HUES64 (cell line): ENCODE data around the gene MXRA5.

Source experiments
- H3K27ac ChIP-seq: 2 replicates; pipeline ENCODE4 v1.7.0; 2013; ENCODE audit warnings: low read depth, low read length, inconsistent platforms
- H3K27me3 ChIP-seq: 2 replicates; pipeline ENCODE4 v1.6.1; 2013; ENCODE audit warnings: mild to moderate bottlenecking, low read length; ENCODE audit not compliant: insufficient read depth
- H3K36me3 ChIP-seq: 2 replicates; pipeline ENCODE4 v1.6.1; 2013; ENCODE audit warnings: mild to moderate bottlenecking, low read length; ENCODE audit not compliant: insufficient read depth
- H3K4me1 ChIP-seq: 2 replicates; pipeline ENCODE4 v1.6.1; 2013; ENCODE audit warnings: mild to moderate bottlenecking, low read length, moderate library complexity; ENCODE audit not compliant: insufficient read depth
- H3K4me3 ChIP-seq: 2 replicates; pipeline ENCODE4 v1.5.1; 2013; ENCODE audit warnings: mild to moderate bottlenecking, low read length, moderate library complexity
- H3K9ac ChIP-seq: 2 replicates; pipeline ENCODE4 v1.6.1; 2013; ENCODE audit warnings: mild to moderate bottlenecking, low read depth, low read length
- H3K9me3 ChIP-seq: 2 replicates; pipeline ENCODE4 v1.6.1; 2013; ENCODE audit warnings: low read depth, low read length; ENCODE audit not compliant: insufficient read depth
- WGBS: fragments of 150-250, 120-280 bp; methylation state at CpG from one replicate; pipeline ENCODE4 v1.1.7; 2013; ENCODE audit warnings: missing lambda C conversion rate; 5-methylcytosine and 5-hydroxymethylcytosine counted together

The MXRA5 gene

DNA sequence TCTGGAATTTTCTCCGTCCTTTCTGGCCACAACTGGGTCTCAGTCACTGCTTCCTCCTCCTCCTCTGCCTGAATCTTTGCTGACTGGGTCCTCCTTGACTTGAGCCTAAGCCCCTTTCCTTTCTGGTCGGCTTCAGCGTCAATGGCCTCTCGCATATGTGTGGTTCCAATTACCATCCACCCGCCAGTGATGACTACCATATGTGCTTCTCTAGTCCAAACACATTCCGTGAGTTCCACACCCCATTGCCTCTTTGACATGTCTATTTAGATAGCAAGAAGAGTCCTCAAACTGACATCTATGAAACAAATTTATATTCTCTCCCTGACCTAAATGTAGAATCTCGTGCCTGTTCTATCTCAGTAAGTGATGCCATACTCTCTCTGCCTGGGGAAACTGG lies 19.8 kb downstream of the MXRA5 start:
- Histone ChIP-seq H3K36me3 (no peaks in the 10 kb centered on the region), H3K4me3 (no peak overlapping the region), H3K9ac (no peak overlapping the region), H3K9me3 (no peaks in the 10 kb centered on the region), H3K27ac (no peak overlapping the region), H3K27me3 (no peaks in the 10 kb centered on the region), H3K4me1 (no peaks in the 10 kb centered on the region)
- WGBS: 88% methylated on average over 7 of the region's 7 CpGs

- Histone ChIP-seq H3K4me3 (no peak overlapping the region), H3K9me3 (no peaks in the 10 kb centered on the region), H3K36me3 (no peaks in the 10 kb centered on the region), H3K27ac (no peak overlapping the region), H3K9ac (no peak overlapping the region), H3K27me3 (no peaks in the 10 kb centered on the region), H3K4me1 (no peaks in the 10 kb centered on the region)
- 93% methylated on average over 5 of the region's 7 CpGs for WGBS
These were observed 25.9 kb downstream of the MXRA5 start for GRCh38 chrX:3320471-3321046.

DNA sequence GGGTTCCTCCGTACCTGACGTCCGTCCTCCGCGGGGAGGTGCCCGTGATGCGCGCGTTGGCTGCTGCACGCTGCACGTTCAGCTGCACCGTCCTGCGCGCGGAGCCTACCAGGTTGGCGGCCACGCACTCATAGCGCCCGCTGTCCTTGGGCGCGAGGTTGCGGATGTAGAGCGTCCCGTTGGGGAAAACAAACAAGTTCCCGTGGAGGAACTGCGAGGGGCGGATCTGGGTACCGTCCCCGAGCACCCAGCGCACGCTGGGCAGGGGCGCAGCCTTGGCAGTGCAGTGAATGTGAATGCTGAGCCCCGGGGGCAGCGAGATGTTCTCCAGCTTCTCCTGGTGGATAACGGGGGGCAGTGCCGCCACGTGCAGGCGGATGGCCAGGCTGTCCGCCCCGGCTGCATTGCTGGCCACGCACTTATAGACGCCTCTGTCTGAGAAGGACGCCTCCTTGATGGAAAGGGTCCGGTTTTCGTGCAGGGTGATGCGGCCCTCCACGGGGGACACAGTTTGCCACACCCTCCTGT lies 29.2 kb downstream of the MXRA5 start:
- no peaks in the 10 kb centered on the region for H3K4me1 ChIP-seq
- H3K27ac ChIP-seq: no peak overlapping the region
- H3K4me3 ChIP-seq: no peak overlapping the region
- WGBS: 96% methylated on average over 47 of the region's 47 CpGs
- no peaks in the 10 kb centered on the region for H3K27me3 ChIP-seq
- H3K9ac ChIP-seq: no peak overlapping the region
- H3K36me3 ChIP-seq: no peaks in the 10 kb centered on the region
- no peaks in the 10 kb centered on the region for H3K9me3 ChIP-seq

- Histone ChIP-seq H3K36me3 (no peaks in the 10 kb centered on the region), H3K27me3 (no peaks in the 10 kb centered on the region), H3K4me1 (no peaks in the 10 kb centered on the region), H3K4me3 (no peak overlapping the region), H3K9me3 (no peaks in the 10 kb centered on the region), H3K9ac (no peak overlapping the region), H3K27ac (no peak overlapping the region)
- WGBS: no CpG with 5 or more reads among the region's 2 CpGs
These were observed 34.3 kb downstream of the MXRA5 start for GRCh38 chrX:3312109-3312508.

GRCh38 chrX:3307881-3308280 lies 38.6 kb downstream of the MXRA5 start:
- Histone ChIP-seq H3K27ac (no peak overlapping the region), H3K36me3 (no peaks in the 10 kb centered on the region), H3K4me1 (no peaks in the 10 kb centered on the region), H3K4me3 (no peak overlapping the region), H3K9ac (no peak overlapping the region), H3K27me3 (no peaks in the 10 kb centered on the region), H3K9me3 (no peaks in the 10 kb centered on the region)
- WGBS: 76% methylated on average over 1 of the region's 1 CpG

DNA sequence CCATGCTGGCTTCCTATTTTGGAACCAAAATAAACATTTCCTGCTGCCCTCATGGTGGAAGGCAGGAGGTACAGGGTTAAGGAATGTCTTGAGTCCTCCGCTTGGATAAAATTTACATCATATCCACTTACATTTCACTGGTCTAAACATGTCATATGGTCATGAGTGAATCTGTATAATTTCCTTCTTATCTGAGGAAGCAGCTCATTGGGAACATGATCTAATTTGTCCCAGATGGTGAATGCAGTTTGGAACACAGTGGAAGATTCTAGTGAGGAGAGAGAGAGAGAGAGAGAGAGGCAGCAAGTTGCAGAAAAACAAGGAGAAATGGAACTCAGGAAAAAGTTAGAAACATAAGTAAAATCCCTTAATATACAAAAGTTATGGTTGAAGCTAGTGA lies 46.8 kb downstream of the MXRA5 start:
- no CpG with 5 or more reads among the region's 1 CpG for WGBS
- H3K36me3 ChIP-seq: no peaks in the 10 kb centered on the region
- no peak overlapping the region for H3K27ac ChIP-seq
- H3K27me3 ChIP-seq: no peaks in the 10 kb centered on the region
- no peak overlapping the region for H3K4me3 ChIP-seq
- no peaks in the 10 kb centered on the region for H3K9me3 ChIP-seq
- H3K9ac ChIP-seq: no peak overlapping the region
- H3K4me1 ChIP-seq: no peaks in the 10 kb centered on the region

GRCh38 chrX:3295731-3296130 lies 50.7 kb downstream of the MXRA5 start:
- Histone ChIP-seq H3K9me3 (no peaks in the 10 kb centered on the region), H3K27ac (no peak overlapping the region), H3K27me3 (no peaks in the 10 kb centered on the region), H3K9ac (no peak overlapping the region), H3K36me3 (no peaks in the 10 kb centered on the region), H3K4me1 (no peaks in the 10 kb centered on the region), H3K4me3 (no peak overlapping the region)
- 73% methylated on average over 5 of the region's 5 CpGs for WGBS

DNA sequence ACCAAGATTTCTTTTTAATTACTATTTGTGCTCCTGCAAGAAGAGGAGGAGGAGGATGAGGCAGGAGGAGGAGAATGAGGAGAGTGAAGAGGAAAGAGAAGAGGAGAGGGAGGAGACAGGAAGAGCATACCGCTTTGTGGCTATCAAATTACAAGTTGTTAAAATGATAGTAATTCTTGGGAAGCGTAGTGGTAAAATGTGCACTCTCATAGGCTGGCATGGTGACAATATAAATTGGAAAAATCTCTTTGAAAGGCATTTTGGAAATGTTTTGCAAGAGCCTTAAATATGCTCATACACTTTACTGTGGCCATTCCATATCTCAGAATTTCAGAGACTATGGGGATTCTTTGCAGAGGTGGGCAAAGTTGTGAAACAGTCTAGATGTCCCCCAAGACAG lies 53.2 kb downstream of the MXRA5 start:
- Histone ChIP-seq H3K27me3 (no peaks in the 10 kb centered on the region), H3K36me3 (no peaks in the 10 kb centered on the region), H3K27ac (no peak overlapping the region), H3K4me3 (no peak overlapping the region), H3K9me3 (no peaks in the 10 kb centered on the region), H3K4me1 (no peaks in the 10 kb centered on the region), H3K9ac (no peak overlapping the region)
- WGBS: 69% methylated on average over 2 of the region's 2 CpGs

DNA sequence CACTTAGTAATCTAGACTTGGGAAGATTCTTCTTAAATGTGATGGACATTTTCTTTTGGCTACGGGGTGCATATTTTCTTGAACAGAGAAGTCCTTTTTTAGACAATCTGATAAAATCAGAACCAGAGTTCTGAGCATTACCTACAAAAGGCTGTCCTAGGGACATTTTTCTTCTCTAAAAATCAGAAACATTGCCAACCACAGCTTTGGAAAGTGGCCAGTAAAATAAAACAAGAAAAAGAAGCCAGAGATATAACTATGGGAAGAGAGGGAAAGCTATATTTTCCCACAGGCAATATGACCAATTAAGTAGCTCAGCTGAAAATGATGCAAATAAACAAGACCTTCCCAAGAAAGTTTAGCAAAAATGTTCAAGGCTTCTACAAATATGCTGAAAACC lies 55.9 kb downstream of the MXRA5 start:
- Histone ChIP-seq H3K27me3 (no peaks in the 10 kb centered on the region), H3K36me3 (no peaks in the 10 kb centered on the region), H3K9ac (no peak overlapping the region), H3K27ac (no peak overlapping the region), H3K4me3 (no peak overlapping the region), H3K9me3 (no peaks in the 10 kb centered on the region), H3K4me1 (no peaks in the 10 kb centered on the region)
- 89% methylated on average over 1 of the region's 1 CpG for WGBS

GRCh38 chrX:3286196-3286945 lies 60.1 kb downstream of the MXRA5 start:
- no peaks in the 10 kb centered on the region for H3K27me3 ChIP-seq
- no peak overlapping the region for H3K9ac ChIP-seq
- WGBS: 60% methylated on average over 10 of the region's 14 CpGs
- no peak overlapping the region for H3K27ac ChIP-seq
- no peaks in the 10 kb centered on the region for H3K36me3 ChIP-seq
- H3K9me3 ChIP-seq: no peaks in the 10 kb centered on the region
- H3K4me3 ChIP-seq: no peak overlapping the region
- H3K4me1 ChIP-seq: no peaks in the 10 kb centered on the region

DNA sequence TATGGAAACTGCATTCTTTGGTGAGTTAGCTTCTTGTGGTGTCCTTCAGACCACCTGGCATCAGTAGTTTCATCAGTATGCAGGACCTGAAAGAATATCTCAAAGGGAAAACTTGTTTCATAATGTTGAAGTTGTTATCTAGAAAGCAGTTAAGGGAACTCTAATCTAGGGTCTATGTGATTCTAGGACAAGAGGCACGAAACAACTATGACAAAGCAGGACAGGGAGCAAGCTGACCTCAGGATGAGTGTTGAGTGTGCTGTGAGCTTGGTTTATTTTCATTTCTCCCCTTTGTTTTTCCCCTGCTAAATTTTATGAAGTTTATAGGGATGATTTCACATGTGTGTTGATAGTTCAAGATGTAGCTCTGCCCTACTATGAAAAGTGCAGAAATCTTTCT lies 65.7 kb downstream of the MXRA5 start:
- Histone ChIP-seq H3K9ac (no peak overlapping the region), H3K4me1 (no peaks in the 10 kb centered on the region), H3K9me3 (no peaks in the 10 kb centered on the region), H3K36me3 (no peaks in the 10 kb centered on the region), H3K4me3 (no peak overlapping the region), H3K27me3 (no peaks in the 10 kb centered on the region), H3K27ac (no peak overlapping the region)
- 0% methylated on average over 1 of the region's 1 CpG for WGBS
